A549 (cell line): ENCODE results near the gene NECTIN1.

Source experiments
- EHMT2 ChIP-seq: fragments of 200-600 bp; sonication (generic); IDR thresholded peaks from 2 replicates; pipeline ENCODE4 v1.6.1; 2016; ENCODE audit warnings: antibody characterized with exemption, low read depth, mild to moderate bottlenecking, moderate library complexity
- RCOR1 ChIP-seq: fragments of 150-350 bp; IDR thresholded peaks from 2 replicates; pipeline ENCODE4 v1.6.1; 2014; ENCODE audit warnings: antibody characterized with exemption, low read length, low read depth
- REST ChIP-seq: fragments of 200-600 bp; sonication (generic); IDR thresholded peaks from 2 replicates; pipeline ENCODE4 v1.6.1; 2016; ENCODE audit warnings: antibody characterized with exemption, mild to moderate bottlenecking, moderate library complexity
- SMC3 ChIP-seq: fragments of >200 bp; sonication (Bioruptor Twin); formaldehyde crosslinking; IDR thresholded peaks from 3 replicates; pipeline ENCODE4 v1.6.1; 2018; ENCODE audit warnings: inconsistent platforms
- SREBF2 ChIP-seq: fragments of 450-650 bp; IDR thresholded peaks from 2 replicates; pipeline ENCODE4 v1.6.1; 2014; ENCODE audit warnings: mild to moderate bottlenecking, moderate library complexity
- ZFP36 ChIP-seq: fragments of 450-650 bp; IDR thresholded peaks from 2 replicates; pipeline ENCODE4 v1.6.1; 2014; ENCODE audit warnings: borderline replicate concordance; ENCODE audit not compliant: partially characterized antibody
- TF ChIP-seq, protein P1 (sequence below): fragments of >200 bp; sonication (Bioruptor Twin); formaldehyde crosslinking; IDR thresholded peaks from 3 replicates; pipeline ENCODE4 v1.5.1; 2016

GRCh38 chr11:119772076-119772475 is 43.1 kb upstream of the NECTIN1 start:
- TF ChIP-seq EHMT2 (no peak), SREBF2 (no peak), ZFP36 (no peak), REST (no peak), RCOR1 (no peak), SMC3 (no peak)
- TF ChIP-seq, protein P1, sequence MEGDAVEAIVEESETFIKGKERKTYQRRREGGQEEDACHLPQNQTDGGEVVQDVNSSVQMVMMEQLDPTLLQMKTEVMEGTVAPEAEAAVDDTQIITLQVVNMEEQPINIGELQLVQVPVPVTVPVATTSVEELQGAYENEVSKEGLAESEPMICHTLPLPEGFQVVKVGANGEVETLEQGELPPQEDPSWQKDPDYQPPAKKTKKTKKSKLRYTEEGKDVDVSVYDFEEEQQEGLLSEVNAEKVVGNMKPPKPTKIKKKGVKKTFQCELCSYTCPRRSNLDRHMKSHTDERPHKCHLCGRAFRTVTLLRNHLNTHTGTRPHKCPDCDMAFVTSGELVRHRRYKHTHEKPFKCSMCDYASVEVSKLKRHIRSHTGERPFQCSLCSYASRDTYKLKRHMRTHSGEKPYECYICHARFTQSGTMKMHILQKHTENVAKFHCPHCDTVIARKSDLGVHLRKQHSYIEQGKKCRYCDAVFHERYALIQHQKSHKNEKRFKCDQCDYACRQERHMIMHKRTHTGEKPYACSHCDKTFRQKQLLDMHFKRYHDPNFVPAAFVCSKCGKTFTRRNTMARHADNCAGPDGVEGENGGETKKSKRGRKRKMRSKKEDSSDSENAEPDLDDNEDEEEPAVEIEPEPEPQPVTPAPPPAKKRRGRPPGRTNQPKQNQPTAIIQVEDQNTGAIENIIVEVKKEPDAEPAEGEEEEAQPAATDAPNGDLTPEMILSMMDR: no peak
